Jurkat, Clone E6-1 (cell line): Measurements from ENCODE around the gene PRKAG2.
"Not testable (repeated sequence)": the region's sequence is repeated elsewhere in the genome, so short reads cannot be mapped to it uniquely, and the experiment has no call there.

ENCODE experiments used
- DNase-seq: peaks from one replicate; pipeline ENCODE4 v3.0.0-alpha.2; 2011; ENCODE audit warnings: low read depth, low spot score
- H3K4me3 ChIP-seq: 2 replicates; pipeline ENCODE4 v1.5.1; 2011; ENCODE audit warnings: mild to moderate bottlenecking, low read length, control low read depth, moderate library complexity

PRKAG2 gene

DNA sequence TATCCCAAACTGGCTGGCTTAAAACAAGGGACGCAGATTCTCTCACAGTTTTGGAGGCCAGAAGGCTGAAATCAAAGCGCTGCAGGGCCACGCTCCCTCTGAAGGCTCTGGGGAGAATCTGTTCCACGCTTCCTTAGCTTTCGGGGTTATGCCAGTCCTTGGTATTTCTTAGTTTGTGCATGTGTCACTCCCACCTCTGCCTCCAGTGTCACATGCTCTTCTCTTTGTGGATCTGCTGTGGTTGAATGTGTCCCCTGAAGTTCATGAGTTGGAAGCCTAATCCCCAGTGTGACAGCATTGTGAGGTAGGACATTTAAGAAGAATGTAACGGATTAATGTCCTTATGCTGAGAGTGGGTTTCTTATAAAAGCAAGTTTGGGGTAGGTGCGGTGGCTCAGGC lies 327.8 kb downstream of the PRKAG2 start:
- no peak for DNase-seq
- H3K4me3 ChIP-seq: no peak overlapping the region

DNA sequence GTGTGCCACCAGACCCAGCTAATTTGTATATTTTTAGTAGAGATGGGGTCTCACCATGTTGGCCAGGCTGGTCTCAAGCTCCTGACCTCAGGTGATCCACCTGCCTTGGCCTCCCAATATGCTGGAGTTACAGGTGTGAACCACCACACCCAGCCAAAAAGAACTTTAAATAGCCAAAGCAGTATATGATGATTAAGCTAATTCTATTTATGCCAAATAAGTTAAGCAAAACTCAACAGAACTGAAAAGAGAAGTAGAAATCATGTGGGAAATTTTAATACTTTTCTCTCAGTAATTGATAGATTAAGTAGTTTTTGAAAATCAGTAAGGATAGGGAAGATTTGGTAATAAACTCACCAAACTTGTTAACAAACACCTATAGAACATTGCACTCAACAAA lies 332.7 kb downstream of the PRKAG2 start:
- H3K4me3 ChIP-seq: no peak overlapping the region
- no peak for DNase-seq

DNA sequence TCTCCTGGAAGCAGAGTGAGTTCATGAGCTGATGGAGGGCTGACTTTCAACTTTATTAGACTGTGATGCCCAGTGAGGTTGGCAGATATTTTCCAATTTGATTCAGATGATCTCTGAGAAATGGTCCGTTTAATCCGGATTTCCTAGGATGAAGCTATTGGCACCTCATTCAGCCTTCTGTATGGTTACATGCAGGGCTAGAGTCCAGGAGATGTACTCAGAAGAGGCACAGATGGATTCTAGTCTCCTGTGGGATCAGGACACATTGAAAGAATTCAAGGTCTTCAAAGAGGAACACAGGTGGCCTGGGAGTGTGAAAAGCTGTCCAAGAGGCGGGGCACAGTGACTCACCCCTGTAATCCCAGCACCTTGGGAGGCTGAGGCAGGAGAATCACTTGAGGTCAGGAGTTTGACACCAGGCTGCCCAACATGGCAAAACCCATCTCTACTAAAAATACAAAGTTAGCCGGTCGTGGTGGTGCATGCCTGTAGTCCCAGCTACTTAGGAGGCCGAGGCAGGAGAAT lies 334.2 kb downstream of the PRKAG2 start:
- no peak for DNase-seq
- no peak overlapping the region for H3K4me3 ChIP-seq

DNA sequence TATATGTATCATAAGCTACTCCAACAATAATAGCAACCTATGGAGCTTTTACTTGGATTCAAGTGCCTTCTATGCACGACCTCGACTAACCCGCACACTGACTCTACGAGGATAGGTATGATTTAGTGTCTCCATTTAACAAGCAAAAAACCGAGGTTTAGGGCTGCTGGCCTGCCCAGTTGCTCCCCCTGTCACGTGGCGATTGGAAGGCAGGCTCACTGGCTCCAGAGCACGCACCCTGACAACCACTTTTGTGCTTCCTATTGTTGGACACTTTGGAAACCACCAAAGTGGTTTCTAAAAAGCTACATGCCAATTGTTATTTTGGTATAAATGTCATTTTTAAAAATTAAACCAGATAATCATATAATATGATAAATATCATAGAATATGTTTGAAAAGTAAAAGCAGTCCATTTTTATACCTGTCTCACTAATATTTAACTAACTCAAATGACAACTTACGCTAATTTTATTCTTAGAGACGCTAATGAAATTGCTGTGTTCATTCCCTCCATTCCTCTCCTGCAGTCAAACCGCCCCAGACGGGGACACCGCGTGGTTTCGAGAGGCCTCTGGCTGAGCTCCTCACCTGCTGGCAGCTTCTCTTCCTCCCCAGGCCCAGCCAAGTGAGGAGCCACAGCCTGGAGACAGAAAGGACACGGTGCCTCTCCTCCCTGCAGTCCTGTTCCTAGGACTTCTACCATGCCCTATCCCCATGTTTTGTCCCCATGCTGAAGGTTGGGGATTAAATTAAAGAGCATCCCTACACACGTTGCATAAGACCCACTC lies 335.0 kb downstream of the PRKAG2 start:
- no peak overlapping the region for H3K4me3 ChIP-seq
- DNase-seq: no peak

DNA sequence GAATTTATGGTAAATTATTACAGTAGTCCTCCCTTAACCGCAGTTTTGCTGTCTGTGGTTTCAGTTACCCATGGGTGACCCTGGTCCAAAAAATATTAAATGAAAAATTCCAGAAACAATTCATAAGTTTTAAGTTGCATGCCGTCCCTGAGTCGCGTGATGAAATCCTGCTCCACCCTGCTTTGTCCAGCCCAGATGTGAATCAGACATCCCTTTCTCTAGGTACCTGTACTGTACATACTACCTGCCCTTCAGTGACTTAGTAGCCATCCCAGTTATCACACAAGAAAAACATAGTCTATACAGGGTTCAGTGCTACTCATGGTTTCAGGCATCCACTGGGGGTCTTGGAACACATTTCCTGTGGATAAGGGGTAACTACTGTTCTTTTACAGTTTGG lies 336.8 kb downstream of the PRKAG2 start:
- H3K4me3 ChIP-seq: no peak overlapping the region
- DNase-seq: no peak

DNA sequence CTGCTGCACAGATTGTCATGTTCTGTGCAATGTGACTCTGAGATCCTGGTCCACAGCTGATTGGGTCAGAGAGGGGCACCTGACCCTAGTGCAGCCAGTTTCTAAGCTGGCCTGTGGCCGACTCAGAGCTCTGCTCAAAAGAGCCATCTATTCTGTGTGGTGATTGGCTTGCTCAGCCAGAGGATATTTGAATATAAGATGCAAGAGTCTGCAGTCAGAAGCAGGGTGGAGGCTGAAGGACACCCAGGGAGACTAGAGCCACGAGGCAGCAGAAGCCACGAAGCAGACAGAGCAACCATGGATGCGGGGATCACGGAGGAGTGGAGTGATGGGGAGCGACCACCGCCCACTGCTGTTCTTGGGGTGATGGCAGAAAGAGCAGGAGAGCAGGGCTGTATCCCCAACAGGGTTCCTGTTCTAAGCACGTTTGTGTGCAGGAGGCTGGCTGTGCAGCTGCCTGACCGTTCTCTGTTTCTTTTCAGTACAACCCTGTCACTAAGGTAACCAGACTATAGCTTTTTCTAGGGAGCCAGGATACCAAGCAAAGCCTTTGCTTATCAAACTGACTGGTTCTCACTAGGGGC lies 337.7 kb downstream of the PRKAG2 start:
- DNase-seq: no peak
- no peak overlapping the region for H3K4me3 ChIP-seq

DNA sequence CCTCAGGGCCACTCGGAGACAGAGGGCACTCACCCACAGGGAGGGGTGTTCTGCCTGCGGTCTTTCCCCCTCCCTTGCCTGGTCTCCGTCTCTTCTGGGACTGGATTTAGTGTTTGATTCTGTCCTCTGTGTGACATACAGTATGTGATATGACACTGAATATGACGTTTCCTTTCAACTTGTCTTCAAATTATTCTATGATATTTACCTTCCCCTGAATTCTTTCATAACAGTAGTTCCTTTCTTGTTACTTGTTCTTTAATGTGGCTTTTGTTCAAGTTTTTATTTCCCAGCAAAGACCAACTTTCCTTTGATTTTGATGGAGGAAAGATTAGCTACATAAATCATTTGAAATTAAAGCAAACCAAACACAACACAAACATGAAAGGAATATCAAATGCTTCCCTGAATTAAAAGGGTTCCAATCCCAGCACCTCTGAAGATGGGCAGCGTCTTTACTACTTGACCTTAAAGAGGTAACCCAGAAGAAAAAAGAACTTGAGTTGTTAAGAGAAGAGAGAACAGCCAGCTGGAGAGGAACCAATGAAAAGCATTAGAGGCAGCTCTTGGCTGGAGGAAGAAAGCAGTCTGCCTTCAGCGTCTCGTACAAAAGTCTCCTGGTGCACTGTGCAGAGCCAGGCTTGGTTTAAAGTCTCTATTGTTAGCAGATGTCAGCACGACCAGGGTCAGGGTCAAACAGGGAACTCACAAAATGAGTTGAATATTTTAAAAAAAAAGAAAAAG lies 338.9 kb downstream of the PRKAG2 start:
- DNase-seq: no peak

DNA sequence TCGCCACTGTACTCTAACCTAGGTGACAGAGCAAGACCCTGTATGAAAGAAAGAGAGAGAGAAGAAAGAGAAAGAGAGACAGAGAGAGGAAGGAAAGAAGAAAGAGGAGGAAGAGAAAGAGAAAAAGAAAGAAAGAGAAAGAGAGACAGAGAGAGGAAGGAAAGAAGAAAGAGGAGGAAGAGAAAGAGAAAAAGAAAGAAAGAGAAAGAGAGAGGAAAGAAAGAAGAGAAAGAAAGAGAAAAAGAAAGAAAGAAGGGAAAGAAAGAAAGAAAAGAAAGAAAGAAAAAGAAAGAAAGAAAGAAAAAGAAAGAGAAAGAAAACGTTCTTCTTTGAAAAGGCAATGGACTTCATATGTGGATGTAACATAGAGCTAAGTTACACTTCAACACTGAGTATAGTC lies 340.7 kb downstream of the PRKAG2 start:
- not testable (repeated sequence) for DNase-seq, H3K4me3 ChIP-seq

More for the DNA sequence above, 338.9 kb downstream of the PRKAG2 start:
- H3K4me3 ChIP-seq: no peak overlapping the region

DNA sequence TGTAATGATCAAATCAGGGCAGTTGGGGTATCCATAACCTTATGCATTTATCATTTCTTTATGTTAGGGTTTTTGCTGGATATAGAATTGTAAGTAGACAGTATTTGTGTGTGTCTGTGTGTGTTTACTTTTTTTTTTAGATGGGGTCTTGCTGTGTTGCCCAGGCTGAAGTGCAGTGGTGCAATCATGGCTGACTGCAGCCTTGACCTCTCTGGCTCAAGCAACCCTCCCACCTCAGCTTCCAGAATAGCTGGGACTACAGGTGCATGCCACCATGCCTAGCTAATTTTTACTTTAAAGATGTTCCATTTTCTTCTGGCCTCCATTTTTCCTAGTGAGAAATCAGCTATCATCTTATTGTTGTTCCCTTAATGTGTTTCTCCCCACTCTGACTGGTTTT lies 347.1 kb downstream of the PRKAG2 start:
- DNase-seq: no peak

DNA sequence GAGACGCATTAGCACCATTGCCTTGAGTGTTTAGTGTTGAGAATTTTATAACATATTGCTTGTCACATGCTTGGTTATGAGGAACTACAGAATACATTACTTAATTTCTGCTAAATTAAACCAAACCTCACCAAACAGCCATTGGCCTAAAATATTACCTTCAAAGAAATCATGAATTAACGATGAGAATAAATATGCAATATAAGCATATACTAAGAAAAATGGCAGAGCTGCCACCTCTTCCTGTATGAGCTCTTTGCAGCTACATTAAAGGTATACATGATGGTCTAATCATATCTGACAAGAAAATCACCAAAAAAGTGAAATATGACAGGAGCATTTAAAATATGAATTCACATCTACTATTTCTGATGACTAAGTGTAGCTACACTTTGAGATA lies 352.1 kb downstream of the PRKAG2 start:
- DNase-seq: no peak
- H3K4me3 ChIP-seq: no peak overlapping the region

More for the DNA sequence above, 347.1 kb downstream of the PRKAG2 start:
- H3K4me3 ChIP-seq: no peak overlapping the region

DNA sequence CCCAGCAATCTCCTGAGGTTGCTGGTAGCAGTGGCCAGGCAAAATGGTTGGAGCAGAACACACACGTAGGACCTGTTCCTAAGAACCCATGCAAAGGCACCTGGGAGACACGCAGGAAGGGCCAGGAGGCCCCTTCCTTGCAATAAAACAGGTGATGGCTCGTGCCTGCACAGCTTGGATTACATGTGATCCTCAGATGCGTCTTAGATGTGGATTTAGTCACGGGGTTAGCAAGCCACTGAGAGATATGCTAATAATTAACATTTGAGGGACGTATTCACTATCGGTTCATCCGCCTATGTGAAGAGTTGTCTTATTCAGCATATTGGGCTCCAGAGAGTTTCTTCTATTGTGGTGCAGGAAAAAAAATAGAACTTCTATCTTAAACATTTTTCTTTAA lies 352.6 kb downstream of the PRKAG2 start:
- H3K4me3 ChIP-seq: no peak overlapping the region
- no peak for DNase-seq

DNA sequence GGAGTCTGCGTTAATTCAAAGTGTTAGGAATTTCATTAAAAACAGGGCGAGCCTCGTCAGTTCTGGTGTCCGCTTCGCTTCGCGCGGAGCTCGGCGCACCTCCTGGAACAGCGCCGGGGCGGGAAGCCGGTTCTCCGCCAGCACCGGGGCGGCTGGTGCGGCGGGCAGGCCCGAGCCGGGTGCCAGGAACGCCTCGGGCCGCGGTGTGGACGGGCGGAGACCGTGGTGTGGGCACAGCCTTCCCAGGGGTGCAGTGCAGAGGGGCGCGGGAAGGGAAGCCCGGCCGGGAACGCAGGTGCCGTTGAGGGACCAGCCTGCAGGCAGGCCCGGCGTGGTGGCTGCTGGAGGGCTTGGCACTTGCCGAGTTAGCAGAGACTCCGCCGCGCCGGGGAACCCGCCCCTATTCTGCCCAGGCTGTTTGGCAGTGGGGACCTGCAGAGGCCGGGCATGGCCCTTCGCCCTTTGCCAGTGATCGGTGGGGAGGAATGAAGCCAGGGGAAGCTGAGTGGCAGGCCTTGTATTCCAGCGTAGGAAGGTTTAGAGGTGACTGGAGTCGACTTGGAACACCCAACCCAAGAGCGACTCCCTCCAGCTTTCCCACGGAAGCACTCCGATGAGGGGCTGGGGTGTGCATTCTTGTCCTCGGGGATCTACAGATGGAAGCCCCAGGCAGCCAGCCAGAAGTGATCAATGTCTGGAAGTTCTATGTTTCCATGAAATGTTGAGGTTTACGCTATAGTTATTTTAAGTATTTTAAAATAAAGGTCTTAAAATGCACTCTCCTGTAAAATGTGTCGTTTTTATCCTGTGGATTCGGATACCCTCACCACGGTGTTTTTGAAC lies 356.3 kb downstream of the PRKAG2 start:
- DNase-seq: no peak
- peak overlapping the region; percentile 43 for H3K4me3 ChIP-seq

DNA sequence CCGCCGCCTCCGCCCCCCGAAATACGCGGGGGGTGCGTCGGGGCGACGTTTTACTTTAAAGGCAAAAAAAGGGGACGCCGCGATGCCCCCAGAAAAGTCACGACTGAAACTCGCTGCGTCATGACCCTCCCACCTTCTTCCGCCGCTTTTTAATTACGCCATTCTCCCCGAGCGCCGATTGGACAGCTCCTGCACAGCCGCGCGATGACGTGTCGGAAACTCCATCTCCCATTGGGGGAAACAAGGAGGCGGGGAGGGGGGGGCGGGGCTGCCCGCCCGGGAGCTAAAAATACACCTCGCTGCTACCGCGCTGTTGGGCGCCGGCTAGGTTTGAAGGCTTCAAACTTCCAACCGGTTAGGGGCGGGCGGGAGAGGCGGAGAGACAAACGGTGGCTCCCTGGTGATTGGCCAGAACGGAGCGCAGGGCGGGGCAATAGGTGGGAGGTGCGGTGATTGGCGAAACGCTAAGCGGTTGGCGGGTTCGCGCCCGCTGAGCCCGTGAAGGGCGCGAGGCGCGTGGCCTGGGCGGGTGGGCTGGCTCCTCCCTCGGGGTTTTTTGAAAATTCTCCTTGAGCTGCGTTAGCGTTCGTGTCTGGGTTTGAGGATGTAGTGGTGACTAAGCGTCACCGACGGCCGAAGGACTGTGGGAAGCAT lies 357.0 kb downstream of the PRKAG2 start, which contains the start of gene RHEB:
Gene RHEB, minus strand, starts transcription at position 131 of the 654 bp plus-strand sequence. CDS start 384 bp downstream, outside the sequence.
- peak; percentile 98 for DNase-seq
- peak within 1 kb of the TSS; percentile 95 for H3K4me3 ChIP-seq

DNA sequence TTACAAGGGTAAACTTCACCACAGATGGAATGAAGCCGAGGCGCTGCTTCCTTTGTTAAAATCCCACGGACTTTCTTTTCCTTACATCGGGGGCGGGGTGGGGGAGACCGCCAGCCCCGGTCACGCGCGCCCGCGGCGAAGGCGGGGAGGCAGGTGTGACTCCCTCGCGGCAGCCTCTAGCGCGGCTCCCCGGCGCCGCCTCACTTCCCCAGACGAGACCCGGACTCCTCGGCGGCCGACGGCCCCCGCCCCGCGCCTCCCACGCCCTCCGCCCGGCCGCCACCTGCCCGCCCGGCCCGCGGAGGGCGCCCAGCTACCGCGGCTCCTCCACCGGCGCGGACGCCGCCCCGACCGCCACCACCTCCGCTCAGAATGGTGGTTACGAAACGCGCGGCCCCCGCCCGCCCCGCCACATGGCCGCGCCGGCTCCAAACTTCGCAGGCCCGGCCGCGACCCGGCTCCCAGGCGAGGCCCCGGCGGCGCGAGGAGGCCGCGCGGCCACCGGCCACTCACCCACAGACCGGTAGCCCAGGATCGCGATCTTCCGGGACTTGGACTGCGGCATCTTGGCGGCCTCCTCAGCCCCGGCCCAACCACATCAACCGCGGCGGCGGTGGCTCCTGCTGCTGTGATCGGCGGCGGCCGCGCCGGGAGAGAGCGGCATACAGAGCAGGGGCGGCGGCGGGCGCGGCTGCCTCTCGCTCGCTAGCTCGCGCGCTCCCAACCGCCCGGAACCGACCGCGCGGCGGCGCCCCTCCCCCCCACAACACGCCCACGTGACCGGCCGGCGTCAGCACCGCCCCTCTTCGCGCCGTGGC lies 357.8 kb downstream of the PRKAG2 start:
- DNase-seq: not testable (repeated sequence)
- H3K4me3 ChIP-seq: peak overlapping the region; percentile 95

DNA sequence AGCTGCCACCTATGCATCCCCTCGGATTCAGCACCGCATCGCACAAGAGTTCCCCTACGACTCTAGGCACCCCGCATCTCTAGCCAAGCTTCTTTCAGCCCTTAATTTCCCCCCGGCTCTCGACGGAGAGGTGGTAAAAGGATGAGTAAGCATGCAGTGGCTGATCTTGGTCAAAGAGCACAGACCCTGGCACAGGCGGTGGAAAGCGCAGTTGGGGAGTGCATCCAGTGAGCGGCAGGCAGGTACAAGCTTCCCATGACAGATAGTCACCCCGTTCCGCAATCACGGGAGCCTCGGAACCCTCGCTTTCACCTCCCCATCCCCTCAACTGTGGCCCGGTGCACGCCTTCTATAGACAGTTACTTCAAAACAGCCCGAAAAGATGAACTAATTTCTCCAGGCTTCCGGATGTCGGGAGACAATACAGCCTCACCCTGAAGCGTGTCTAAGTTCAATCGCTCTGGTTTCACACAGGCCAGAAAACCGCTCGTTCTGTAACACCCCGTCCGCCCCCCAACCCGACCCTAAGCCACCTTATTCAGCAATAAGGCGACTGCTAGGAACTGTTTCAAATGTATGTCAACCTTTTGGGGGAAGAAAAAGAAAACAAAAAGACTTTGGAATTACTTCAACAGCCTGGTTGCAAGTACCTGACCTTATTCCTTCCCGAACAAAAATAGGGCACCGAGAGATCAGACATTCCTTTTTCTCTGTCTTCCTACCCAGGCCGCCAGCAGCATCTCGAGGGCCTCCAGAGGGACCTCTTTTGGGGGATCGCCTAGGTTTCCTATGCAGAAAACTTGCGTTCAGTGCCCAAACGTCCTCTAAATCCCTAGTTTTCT lies 358.6 kb downstream of the PRKAG2 start:
- peak; percentile 39 for DNase-seq
- H3K4me3 ChIP-seq: peak overlapping the region; percentile 95

DNA sequence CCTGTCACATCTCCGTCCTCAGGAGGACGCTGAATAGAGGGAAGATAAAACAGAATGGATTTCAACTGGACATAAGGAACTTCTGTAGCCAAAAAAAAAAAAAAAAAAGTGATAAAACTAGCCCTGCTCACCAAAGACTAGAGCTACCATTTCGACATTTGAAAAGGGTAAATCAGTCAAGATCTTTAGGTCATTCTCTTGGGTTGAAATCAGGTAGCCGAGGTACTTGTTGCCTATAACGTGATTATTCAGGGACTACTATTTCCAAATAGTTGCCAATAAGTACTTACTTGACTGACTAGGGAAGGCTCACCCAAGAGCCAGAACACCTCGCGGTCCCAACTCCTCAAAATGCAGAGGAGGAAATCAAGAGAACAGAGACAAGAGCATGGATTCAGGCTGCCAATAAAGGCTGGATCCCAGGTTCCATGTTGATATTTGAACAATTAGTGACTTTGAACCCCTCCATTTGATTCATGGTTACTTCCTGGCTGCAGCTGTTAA lies 359.3 kb downstream of the PRKAG2 start:
- peak overlapping the region; percentile 95 for H3K4me3 ChIP-seq
- DNase-seq: no peak

DNA sequence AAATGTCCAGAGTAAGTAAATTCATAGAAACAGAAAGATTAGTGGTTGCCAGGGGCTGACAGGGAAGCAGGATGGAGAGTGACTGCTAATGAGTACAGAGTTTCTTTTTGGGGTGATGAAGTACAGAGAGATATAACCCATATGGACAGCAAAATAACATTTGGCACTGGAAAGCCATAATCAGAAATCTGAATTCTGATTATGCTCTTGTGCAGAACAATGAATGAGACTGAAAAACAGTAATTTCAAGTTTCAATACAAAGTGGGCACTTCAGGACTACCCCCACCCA lies 361.7 kb downstream of the PRKAG2 start:
- no peak overlapping the region for H3K4me3 ChIP-seq
- DNase-seq: no peak
